AG09309 (cell line): ENCODE results near the gene FOXN3.
A peak's percentile ranks its signal among the peaks of the same experiment; 100 is the strongest.

Experiments used
- DNase-seq: peaks from one replicate; pipeline ENCODE4 v3.0.0-alpha.2; 2010; ENCODE audit warnings: low read depth
- H3K4me3 ChIP-seq: 2 replicates; pipeline ENCODE4 v1.5.1; 2011; ENCODE audit warnings: mild to moderate bottlenecking, low read depth, low read length, moderate library complexity; ENCODE audit not compliant: control insufficient read depth
- TF ChIP-seq, protein P1 (sequence below): IDR thresholded peaks from 2 replicates; pipeline ENCODE4 v1.5.1; 2011; ENCODE audit warnings: mild to moderate bottlenecking, low read depth, low read length, inconsistent platforms; ENCODE audit not compliant: insufficient read depth, control insufficient read depth; ENCODE audit errors: missing control alignments

FOXN3 gene

DNA sequence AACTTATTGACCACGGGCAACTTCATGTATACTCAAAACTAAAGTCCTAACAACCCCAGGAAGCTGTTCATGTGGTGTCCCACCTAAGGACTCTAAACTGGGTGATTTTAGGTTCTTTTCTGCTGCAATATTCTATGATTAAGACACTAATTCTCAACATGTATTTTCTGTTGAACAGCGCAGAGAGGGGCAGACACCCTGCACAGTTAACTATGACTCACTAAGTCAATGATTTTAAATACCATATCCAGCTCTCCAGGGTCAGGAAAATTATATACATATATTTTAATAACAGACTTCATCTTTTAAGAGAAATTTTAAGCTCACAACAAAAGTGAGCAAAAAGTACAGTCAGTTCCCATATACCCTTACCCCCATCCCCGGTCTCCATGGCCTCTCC lies 85.0 kb downstream of the FOXN3 start:
- DNase-seq = no peak
- no peak overlapping the region for H3K4me3 ChIP-seq
- TF ChIP-seq, protein P1, sequence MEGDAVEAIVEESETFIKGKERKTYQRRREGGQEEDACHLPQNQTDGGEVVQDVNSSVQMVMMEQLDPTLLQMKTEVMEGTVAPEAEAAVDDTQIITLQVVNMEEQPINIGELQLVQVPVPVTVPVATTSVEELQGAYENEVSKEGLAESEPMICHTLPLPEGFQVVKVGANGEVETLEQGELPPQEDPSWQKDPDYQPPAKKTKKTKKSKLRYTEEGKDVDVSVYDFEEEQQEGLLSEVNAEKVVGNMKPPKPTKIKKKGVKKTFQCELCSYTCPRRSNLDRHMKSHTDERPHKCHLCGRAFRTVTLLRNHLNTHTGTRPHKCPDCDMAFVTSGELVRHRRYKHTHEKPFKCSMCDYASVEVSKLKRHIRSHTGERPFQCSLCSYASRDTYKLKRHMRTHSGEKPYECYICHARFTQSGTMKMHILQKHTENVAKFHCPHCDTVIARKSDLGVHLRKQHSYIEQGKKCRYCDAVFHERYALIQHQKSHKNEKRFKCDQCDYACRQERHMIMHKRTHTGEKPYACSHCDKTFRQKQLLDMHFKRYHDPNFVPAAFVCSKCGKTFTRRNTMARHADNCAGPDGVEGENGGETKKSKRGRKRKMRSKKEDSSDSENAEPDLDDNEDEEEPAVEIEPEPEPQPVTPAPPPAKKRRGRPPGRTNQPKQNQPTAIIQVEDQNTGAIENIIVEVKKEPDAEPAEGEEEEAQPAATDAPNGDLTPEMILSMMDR = no peak

DNA sequence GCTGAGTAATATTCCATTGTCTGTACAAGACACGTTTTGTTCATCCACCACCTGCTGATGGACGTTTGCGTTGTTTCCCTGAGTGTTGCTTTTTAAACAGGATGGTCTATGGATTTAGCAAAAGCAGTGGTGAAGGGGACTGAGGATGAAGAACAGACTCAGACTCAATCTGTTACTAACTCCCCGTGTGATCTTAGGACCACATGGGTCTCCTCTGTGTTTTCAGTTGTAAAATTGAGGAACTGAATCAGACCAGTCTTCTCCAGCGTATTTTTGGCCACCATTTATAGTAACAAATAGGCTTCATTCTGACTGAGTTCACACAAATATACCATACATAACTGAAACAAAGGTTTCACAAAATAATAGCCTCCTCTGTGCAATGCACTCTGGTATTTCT lies 85.6 kb downstream of the FOXN3 start:
- no peak overlapping the region for H3K4me3 ChIP-seq
- DNase-seq = no peak
- TF ChIP-seq, protein P1 = no peak

DNA sequence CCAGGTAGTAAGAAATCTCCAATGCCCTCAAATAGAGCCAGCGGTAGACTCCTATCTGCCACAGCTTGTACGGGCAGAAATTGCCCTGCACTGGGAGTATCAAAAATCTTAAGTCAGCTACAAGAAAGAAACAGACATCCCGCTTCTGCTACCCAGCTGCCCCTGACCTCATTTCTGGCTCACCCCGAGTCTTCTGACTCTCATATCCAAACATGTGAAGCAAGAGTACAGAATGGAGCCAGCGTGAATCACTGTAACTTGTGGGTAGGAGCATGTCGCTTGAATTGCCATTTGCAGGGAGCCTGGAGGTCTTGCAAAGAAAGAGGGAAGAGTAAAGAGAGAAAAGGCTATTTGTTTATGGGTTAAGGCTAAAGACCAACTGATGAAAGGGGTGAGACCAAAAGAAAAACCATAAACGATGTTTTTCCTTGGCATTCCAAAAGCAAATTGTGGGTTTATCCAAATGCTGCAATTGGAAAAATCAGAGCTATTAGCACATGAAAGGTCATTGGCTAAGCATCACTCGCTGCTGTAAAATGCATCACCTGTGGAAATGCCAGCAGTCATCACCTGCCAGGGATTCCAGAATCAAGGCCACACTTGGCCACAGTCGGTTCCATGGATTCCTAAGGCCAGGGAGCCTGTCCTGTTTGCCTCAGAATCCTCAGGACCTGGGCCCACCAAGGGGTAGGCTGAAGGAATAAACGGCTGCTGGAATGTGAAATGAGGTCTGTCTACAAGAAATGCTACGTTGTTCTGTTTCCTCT lies 86.6 kb downstream of the FOXN3 start:
- peak; percentile 72 for DNase-seq

DNA sequence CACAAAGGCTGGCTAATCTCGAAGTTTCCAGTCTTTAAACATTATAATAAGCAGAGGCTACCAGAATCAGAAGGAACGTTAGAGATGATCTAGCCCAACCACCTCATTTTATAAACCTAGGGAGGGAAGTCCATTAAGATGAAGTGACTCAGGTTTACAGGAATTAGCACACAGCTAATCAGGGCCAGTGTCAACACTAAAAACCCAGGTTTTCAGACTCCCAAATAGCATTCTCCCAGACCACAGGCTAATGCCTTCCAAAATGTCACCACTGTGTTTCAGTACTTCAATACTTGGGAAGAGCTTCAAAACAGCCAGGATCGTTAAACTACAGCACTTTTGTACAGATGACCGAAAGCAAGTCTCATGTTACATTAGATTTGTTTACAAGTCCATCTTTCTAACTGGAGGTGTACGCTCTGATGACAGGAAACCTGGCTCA lies 89.2 kb downstream of the FOXN3 start:
- no peak overlapping the region for H3K4me3 ChIP-seq
- TF ChIP-seq, protein P1 = no peak
- peak; percentile 28 for DNase-seq

More for the DNA sequence above, 86.6 kb downstream of the FOXN3 start:
- H3K4me3 ChIP-seq = no peak overlapping the region
- TF ChIP-seq, protein P1 = no peak

DNA sequence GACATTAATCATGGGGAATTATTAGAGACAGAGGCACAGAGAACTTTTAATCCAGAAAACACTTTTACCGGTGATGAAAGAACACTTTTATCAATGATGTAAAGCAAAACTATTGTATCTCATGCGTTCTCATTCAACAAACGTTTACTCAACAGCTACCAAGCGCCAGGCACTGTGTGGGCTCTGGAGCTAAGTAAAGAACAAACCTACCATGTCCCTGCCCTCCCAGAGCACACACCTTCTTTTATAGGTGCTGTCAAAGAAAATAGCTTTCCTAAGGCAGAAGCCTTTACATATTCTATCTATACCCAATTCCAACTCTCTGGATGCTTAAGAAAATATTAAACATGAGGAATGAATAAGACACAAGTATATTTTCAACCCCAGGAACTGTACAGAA lies 91.1 kb downstream of the FOXN3 start:
- TF ChIP-seq, protein P1 = no peak
- no peak for DNase-seq
- H3K4me3 ChIP-seq = no peak overlapping the region

DNA sequence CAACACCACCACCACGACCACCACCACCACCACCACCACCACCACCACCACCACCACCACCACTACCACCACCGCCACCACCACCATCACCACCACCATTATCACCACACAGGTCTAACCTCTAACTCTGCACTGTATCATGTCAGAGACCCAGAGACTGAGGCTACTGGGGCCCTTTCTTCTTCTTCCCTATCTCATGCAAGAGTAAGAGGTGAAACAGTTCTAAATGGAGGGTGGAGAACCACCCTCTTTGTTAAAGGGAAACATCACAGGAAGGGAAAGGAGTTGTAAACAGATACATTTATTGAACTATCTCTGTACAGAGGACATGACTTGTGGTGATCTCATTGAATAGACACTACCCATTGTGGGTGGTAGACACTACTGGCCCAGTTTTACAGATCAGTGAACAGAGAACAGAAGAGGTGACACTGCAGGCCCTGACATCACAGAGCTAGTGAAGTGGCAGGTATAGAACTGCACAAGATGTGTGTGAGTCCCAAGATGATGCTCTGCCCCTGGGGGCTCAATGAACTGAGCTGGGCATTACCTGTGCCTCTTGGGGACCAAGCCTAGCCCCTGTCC lies 91.6 kb downstream of the FOXN3 start:
- TF ChIP-seq, protein P1 = no peak
- DNase-seq = no peak
- no peak overlapping the region for H3K4me3 ChIP-seq
